GM18868 (cell line): ENCODE measurements around the gene HOXB5.

ENCODE experiments used
- ATAC-seq: cut with Tn5 transposase; IDR thresholded peaks from one replicate; pipeline ENCODE4 v1.9.1; 2021; ENCODE audit warnings: mild to moderate bottlenecking, moderate library complexity; ENCODE audit not compliant: unreplicated experiment

HOXB5 gene

GRCh38 chr17:48592057-48592514 is 1.5 kb downstream of the HOXB5 start:
- no peak for ATAC-seq

- ATAC-seq: no peak
Measured at GRCh38 chr17:48591255-48592056, 2.1 kb downstream of the HOXB5 start.

GRCh38 chr17:48590607-48591161 is 2.9 kb downstream of the HOXB5 start:
- no peak for ATAC-seq

GRCh38 chr17:48589831-48590606 is 3.6 kb downstream of the HOXB5 start, which contains the start of gene HOXB3:
Gene HOXB3 (minus strand): TSS chr17:48590241. CDS start chr17:48552474, 37,767 bp downstream.
- ATAC-seq: no peak

- ATAC-seq: no peak
Measured at GRCh38 chr17:48589060-48589830, 4.3 kb downstream of the HOXB5 start.

- no peak for ATAC-seq
Measured at GRCh38 chr17:48588528-48588927, 5.1 kb downstream of the HOXB5 start.

- ATAC-seq: no peak
Measured at GRCh38 chr17:48588074-48588415, 5.5 kb downstream of the HOXB5 start.

- ATAC-seq: no peak
Measured at GRCh38 chr17:48587276-48588073, 6.1 kb downstream of the HOXB5 start.

- no peak for ATAC-seq
Measured at GRCh38 chr17:48586355-48587258, 7.0 kb downstream of the HOXB5 start.

GRCh38 chr17:48584223-48584741 is 9.3 kb downstream of the HOXB5 start:
- ATAC-seq: no peak

- ATAC-seq: no peak
Measured at GRCh38 chr17:48583708-48584222, 9.8 kb downstream of the HOXB5 start.

- no peak for ATAC-seq
Measured at GRCh38 chr17:48582750-48583069, 10.9 kb downstream of the HOXB5 start.

- ATAC-seq: no peak
Measured at GRCh38 chr17:48579760-48580554, 13.6 kb downstream of the HOXB5 start.

GRCh38 chr17:48579471-48579759 is 14.2 kb downstream of the HOXB5 start:
- ATAC-seq: no peak

GRCh38 chr17:48578616-48579470 is 14.7 kb downstream of the HOXB5 start:
- ATAC-seq: peak; percentile 25

- peak; percentile 56 for ATAC-seq
Measured at GRCh38 chr17:48577946-48578615, 15.5 kb downstream of the HOXB5 start, which contains the start of gene HOXB4. Gene HOXB4 (minus strand): TSS chr17:48578350. CDS start chr17:48578319, 31 bp downstream.
